Kidney epithelial cell (primary cell): ENCODE results near the gene SLC6A19. TPM values are rescaled to one million over a fixed set of nuclear protein-coding genes. Genes with fewer than 3 reads are reported as not detected.

Source experiments
- DNase-seq: peaks from one replicate; pipeline ENCODE4 v3.0.0-alpha.2; 2010; ENCODE audit warnings: low read depth
- H3K27me3 ChIP-seq: 2 replicates; pipeline ENCODE4 v1.6.0; 2011; ENCODE audit warnings: low read length; ENCODE audit not compliant: control insufficient read depth, insufficient read depth
- H3K36me3 ChIP-seq: 2 replicates; pipeline ENCODE4 v1.5.1; 2011; ENCODE audit warnings: low read length; ENCODE audit not compliant: control insufficient read depth, insufficient read depth
- H3K4me3 ChIP-seq: 2 replicates; pipeline ENCODE4 v1.5.1; 2011; ENCODE audit warnings: low read depth, mild to moderate bottlenecking, control low read depth, low read length
- total RNA-seq: library from RNA; depleted of rRNA; stranded (reverse); fragments of >200 nt; gene quantifications from 2 replicates; pipeline ENCODE4 v1.2.3, GENCODE V29; 2015
- TF ChIP-seq, protein P1 (sequence below): IDR thresholded peaks from 2 replicates; pipeline ENCODE4 v1.5.1; 2011; ENCODE audit warnings: mild to moderate bottlenecking, moderate library complexity, low read length, control low read depth, inconsistent platforms; ENCODE audit not compliant: insufficient read depth, poor library complexity, severe bottlenecking

Gene SLC6A19
- total RNA-seq, 1 donor from 2014 or later = not detected

DNA sequence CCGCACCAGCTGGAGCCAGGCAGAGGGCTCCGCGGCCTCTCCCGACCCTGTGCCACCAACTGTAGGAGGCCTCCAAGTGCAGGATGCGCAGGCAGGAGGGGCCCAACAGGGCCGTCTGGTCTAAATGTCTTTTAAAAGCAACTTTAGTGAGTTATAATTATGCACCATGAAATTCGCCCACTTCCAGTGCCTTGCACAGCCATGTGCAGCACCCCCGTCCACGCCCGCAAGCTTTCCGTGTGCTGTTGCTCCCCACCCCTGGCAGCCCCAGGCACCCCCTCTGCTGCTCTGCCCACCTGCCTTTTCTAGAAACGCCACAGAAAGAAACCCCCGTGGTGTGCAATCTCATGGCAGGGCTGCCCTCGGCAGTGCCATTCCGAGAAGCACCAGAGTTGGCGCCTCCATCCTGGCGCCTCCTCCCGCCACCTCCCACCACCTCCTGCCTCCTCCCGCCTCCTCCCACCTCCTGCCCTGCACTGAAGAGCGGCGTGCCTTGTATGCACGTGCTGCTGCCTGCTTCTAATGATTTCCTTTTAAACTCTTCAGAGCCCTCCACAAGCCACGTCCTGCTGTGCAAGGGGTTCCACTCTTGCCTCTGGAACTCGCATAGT is 16.3 kb downstream of the SLC6A19 start:
- DNase-seq = no peak
- TF ChIP-seq, protein P1, sequence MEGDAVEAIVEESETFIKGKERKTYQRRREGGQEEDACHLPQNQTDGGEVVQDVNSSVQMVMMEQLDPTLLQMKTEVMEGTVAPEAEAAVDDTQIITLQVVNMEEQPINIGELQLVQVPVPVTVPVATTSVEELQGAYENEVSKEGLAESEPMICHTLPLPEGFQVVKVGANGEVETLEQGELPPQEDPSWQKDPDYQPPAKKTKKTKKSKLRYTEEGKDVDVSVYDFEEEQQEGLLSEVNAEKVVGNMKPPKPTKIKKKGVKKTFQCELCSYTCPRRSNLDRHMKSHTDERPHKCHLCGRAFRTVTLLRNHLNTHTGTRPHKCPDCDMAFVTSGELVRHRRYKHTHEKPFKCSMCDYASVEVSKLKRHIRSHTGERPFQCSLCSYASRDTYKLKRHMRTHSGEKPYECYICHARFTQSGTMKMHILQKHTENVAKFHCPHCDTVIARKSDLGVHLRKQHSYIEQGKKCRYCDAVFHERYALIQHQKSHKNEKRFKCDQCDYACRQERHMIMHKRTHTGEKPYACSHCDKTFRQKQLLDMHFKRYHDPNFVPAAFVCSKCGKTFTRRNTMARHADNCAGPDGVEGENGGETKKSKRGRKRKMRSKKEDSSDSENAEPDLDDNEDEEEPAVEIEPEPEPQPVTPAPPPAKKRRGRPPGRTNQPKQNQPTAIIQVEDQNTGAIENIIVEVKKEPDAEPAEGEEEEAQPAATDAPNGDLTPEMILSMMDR = no peak
- no peaks in the 10 kb centered on the region for H3K36me3 ChIP-seq

DNA sequence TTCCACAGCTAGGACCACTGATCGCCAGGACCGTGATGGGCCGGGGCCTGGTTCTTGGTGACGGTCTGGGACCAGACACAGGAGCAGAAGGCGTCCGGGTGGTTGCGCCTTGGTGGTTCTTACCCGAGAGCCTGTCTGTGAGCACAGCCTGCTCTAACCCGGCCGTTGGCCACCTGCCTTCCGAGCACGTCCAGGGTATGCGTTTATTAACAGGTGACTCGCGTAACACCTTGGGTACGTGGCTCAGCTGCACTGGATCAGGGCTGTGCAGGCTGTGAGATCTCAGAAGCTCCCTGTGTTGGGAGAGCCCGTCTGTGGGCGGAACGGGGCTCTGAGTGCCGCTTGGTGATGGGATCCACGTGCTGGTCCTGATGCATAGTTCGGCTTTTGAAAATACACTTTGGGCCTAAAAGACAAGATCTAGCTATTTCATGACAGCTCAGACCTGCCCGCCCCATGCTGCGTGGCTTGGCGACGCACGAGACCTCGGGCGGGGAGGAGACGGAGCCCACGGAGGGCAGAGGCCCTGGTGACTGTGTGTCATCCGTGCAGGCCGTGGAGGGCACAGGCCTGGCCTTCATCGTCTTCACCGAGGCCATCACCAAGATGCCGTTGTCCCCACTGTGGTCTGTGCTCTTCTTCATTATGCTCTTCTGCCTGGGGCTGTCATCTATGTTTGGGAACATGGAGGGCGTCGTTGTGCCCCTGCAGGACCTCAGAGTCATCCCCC is 17.1 kb downstream of the SLC6A19 start:
- H3K36me3 ChIP-seq = no peaks in the 10 kb centered on the region
- DNase-seq = no peak
- TF ChIP-seq, protein P1 = no peak
- H3K27me3 ChIP-seq = peaks cover 2% of the 10 kb centered on the region
- no peak overlapping the region for H3K4me3 ChIP-seq

More for the DNA sequence above, 16.3 kb downstream of the SLC6A19 start:
- Histone ChIP-seq H3K27me3 (peaks cover 2% of the 10 kb centered on the region), H3K4me3 (no peak overlapping the region)

DNA sequence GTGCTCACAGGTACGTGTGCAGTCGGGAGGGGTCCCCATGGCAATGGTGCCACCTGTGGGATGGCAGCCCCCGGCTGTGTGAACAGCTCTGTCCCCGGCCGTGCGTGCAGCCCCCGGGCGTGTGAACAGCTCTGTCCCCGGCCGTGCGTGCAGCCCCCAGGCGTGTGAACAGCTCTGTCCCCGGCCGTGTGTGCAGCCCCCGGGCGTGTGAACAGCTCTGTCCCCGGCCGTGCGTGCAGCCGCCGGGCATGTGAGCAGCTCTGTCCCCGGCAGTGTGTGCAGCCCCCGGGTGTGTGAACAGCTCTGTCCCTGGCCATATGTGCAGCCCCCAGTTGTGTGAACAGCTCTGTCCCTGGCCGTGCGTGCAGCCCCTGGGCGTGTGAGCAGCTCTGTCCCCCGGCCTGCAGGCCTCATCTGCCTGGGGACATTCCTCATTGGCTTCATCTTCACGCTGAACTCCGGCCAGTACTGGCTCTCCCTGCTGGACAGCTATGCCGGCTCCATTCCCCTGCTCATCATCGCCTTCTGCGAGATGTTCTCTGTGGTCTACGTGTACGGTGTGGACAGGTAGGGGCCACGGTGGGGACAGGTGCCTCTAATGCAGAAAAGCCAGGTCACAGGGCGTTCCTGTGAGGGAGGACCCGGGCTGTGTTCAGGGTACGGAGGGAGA is 17.8 kb downstream of the SLC6A19 start:
- Histone ChIP-seq H3K27me3 (peaks cover 2% of the 10 kb centered on the region), H3K4me3 (no peak overlapping the region), H3K36me3 (no peaks in the 10 kb centered on the region)
- DNase-seq = no peak
- TF ChIP-seq, protein P1 = no peak

DNA sequence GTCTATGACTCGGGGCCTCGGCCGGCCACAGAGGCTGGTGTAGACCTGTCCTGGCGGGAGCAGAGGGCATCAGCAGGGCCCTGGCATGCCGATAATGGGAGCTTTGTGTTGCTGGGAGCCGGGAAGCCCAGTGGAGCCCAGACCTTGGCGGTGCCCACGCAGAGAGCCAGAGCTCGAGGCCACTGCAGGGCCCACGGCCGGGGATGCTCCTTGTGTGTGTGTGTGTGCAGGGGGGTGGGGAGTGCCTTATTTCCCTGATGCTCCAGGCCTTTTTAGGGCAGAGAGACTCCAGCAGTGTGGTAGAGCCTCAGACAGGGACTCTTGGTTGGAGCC is 18.3 kb downstream of the SLC6A19 start:
- H3K36me3 ChIP-seq = no peaks in the 10 kb centered on the region
- H3K4me3 ChIP-seq = no peak overlapping the region
- H3K27me3 ChIP-seq = peaks cover 2% of the 10 kb centered on the region
- TF ChIP-seq, protein P1 = no peak
- DNase-seq = no peak

DNA sequence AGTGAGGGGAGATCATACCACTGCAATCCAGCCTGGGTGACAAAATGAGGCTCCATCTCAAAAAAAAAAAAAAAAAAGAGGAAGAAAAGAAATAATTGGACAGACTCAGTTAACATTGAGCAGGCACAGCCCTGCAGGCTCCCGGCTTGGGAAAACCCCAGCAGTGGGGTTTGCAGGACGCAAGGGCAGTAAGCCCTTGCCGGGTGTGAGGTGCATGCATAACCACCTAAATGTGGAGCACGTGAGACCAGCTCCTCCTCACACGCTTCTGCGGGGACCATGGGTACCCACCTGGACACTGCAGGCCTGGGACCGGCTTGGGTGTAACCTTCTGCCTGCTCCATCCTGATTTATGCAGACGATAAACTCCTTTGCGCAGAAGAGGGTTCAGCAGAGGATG is 19.0 kb downstream of the SLC6A19 start:
- no peak for DNase-seq
- H3K36me3 ChIP-seq = no peaks in the 10 kb centered on the region
- peaks cover 2% of the 10 kb centered on the region for H3K27me3 ChIP-seq
- TF ChIP-seq, protein P1 = no peak
- H3K4me3 ChIP-seq = no peak overlapping the region
